ENCODE results near the gene NDUFB2. TPM values are rescaled to one million over a fixed set of nuclear protein-coding genes. Genes with fewer than 3 reads are reported as not detected.
"Not testable (repeated sequence)": the region's sequence is repeated elsewhere in the genome, so short reads cannot be mapped to it uniquely, and the experiment has no call there.

Gene NDUFB2
- total and polyA plus RNA-seq, 2 donors (not counting 1 experiment from before 2014, with no cell fraction given): 67.9 to 171 TPM

- WGBS (ENCODE audit: insufficient coverage): 29% methylated on average over 1 of the region's 2 CpGs
- Histone ChIP-seq H4K20me1 (ENCODE audit: control insufficient read depth, insufficient read depth, low read length, poor library complexity, severe bottlenecking) (no peaks in the 10 kb centered on the region), H3K9ac (ENCODE audit: low read length) (no peak overlapping the region), H2AFZ (ENCODE audit: insufficient read depth, low read depth, low read length, poor library complexity, severe bottlenecking) (no peak overlapping the region), H3K4me2 (replicated peaks; ENCODE audit: low read depth, low read length, poor library complexity, severe bottlenecking) (no peak overlapping the region), H3K27ac (ENCODE audit: low read length in 2 of 2) (no peak overlapping the region), H3K27me3 (replicated peaks in 1 of 4; ENCODE audit: control extremely low read depth in 1 of 4, control insufficient read depth in 3 of 4, insufficient read depth in 4 of 4, low read length in 3 of 4) (peaks cover 0 to 4% (median 0%) of the 10 kb centered on the region in 4 experiments), H3K36me3 (replicated peaks in 1 of 2; ENCODE audit: control extremely low read depth in 1 of 2, control insufficient read depth in 1 of 2, extremely low read depth in 1 of 2, insufficient read depth in 2 of 2, low read length in 1 of 2) (no peaks in the 10 kb centered on the region), H3K4me1 (ENCODE audit: control insufficient read depth in 2 of 2, insufficient read depth in 2 of 2, low read length in 2 of 2) (peaks cover 10 to 12% of the 10 kb centered on the region in 2 donors), H3K79me2 (ENCODE audit: control insufficient read depth, insufficient read depth, low read length) (no peaks in the 10 kb centered on the region), H3K9me3 (ENCODE audit: control extremely low read depth in 1 of 3, control insufficient read depth in 2 of 3, insufficient read depth in 1 of 3, low read length in 2 of 3) (no peaks in the 10 kb centered on the region), H3K4me3 (ENCODE audit: control extremely low read depth in 1 of 5, extremely low read depth in 1 of 5, insufficient read depth in 1 of 5, low read depth in 2 of 5, low read length in 4 of 5) (no peak overlapping the region)
- ChIA-PET CTCF (interaction anchor here (0.9 kb wide), 1 partner anchor 12 kb away, joined by 4 read pairs; the partner anchor contains the start of gene ADCK2), POLR2A (interaction anchor here (0.6 kb wide), 1 partner anchor 169 kb away, joined by 3 read pairs; no protein-coding TSS in a partner anchor)
- Mint-ChIP-seq H3K27me3 (no peaks in the 10 kb centered on the region), H3K4me3 (no peak overlapping the region), H3K4me1 (peaks cover 12% of the 10 kb centered on the region), H3K9me3 (ENCODE audit: insufficient read depth) (no peaks in the 10 kb centered on the region), H3K27ac (no peak overlapping the region)
- intact Hi-C loops (cut with micrococcal nuclease): no loop called here
- ATAC-seq (ENCODE audit: low read depth) (no peak), DNase-seq (no peak)
- TF ChIP-seq CTCF (IDR thresholded peaks at IDR 0.05) (no peak), EZH2 (IDR thresholded peaks at IDR 0.05; ENCODE audit: borderline replicate concordance, insufficient read depth, low read depth, low read length, poor library complexity, severe bottlenecking) (no peak)
Measured at GRCh38 chr7:140661124-140661523, 35.4 kb upstream of the NDUFB2 start.

GRCh38 chr7:140662938-140663337, 33.6 kb upstream of the NDUFB2 start:
- H3K79me2 ChIP-seq (ENCODE audit: control insufficient read depth, insufficient read depth, low read length); intact Hi-C loops (cut with micrococcal nuclease); H3K9me3 ChIP-seq (ENCODE audit: control extremely low read depth in 1 of 3, control insufficient read depth in 2 of 3, insufficient read depth in 1 of 3, low read length in 2 of 3); H3K27me3 ChIP-seq (replicated peaks in 1 of 4; ENCODE audit: control extremely low read depth in 1 of 4, control insufficient read depth in 3 of 4, insufficient read depth in 4 of 4, low read length in 3 of 4); POLR2A ChIA-PET; H4K20me1 ChIP-seq (ENCODE audit: control insufficient read depth, insufficient read depth, low read length, poor library complexity, severe bottlenecking); H3K4me3 Mint-ChIP-seq; ATAC-seq (ENCODE audit: low read depth); H3K9me3 Mint-ChIP-seq (ENCODE audit: insufficient read depth); H3K4me3 ChIP-seq (ENCODE audit: control extremely low read depth in 1 of 5, extremely low read depth in 1 of 5, insufficient read depth in 1 of 5, low read depth in 2 of 5, low read length in 4 of 5); H3K27ac Mint-ChIP-seq; H3K4me2 ChIP-seq (replicated peaks; ENCODE audit: low read depth, low read length, poor library complexity, severe bottlenecking); H2AFZ ChIP-seq (ENCODE audit: insufficient read depth, low read depth, low read length, poor library complexity, severe bottlenecking); DNase-seq; H3K27me3 Mint-ChIP-seq; H3K27ac ChIP-seq (ENCODE audit: low read length in 2 of 2); CTCF ChIA-PET; H3K4me1 ChIP-seq (ENCODE audit: control insufficient read depth in 2 of 2, insufficient read depth in 2 of 2, low read length in 2 of 2); H3K4me1 Mint-ChIP-seq; H3K36me3 ChIP-seq (replicated peaks in 1 of 2; ENCODE audit: control extremely low read depth in 1 of 2, control insufficient read depth in 1 of 2, extremely low read depth in 1 of 2, insufficient read depth in 2 of 2, low read length in 1 of 2); H3K9ac ChIP-seq (ENCODE audit: low read length): not testable (repeated sequence)
- no CpG with 5 or more reads among the region's 2 CpGs for WGBS (ENCODE audit: insufficient coverage)
